Neutrophil (primary cell): Measurements from ENCODE around the gene ANK3.

ENCODE experiments used
- H3K27ac ChIP-seq: fragments of 200-600 bp; sonication (generic); 2 replicates; pipeline ENCODE4 v1.5.1; 2016; ENCODE audit warnings: mild to moderate bottlenecking, moderate library complexity
- H3K27me3 ChIP-seq: fragments of 200-600 bp; sonication (generic); 2 replicates; pipeline ENCODE4 v1.6.0; 2016; ENCODE audit warnings: mild to moderate bottlenecking
- H3K36me3 ChIP-seq: fragments of 200-600 bp; sonication (generic); 2 replicates; pipeline ENCODE4 v1.5.1; 2017
- H3K4me1 ChIP-seq, 2 experiments: fragments of 200-600 bp in 1 of 2; sonication (generic) in 1 of 2; 1 replicate in 1 of 2; 2 replicates in 1 of 2; pipeline versions ENCODE4 v1.5.1 to v1.6.1; 2013 to 2016; ENCODE audit warnings: low read depth in 1 of 2, low read length in 1 of 2, mild to moderate bottlenecking in 1 of 2, moderate library complexity in 1 of 2; ENCODE audit not compliant: control insufficient read depth in 1 of 2, insufficient read depth in 1 of 2
- H3K4me3 ChIP-seq, 2 experiments: fragments of 200-600 bp in 1 of 2; sonication (generic) in 1 of 2; 1 replicate in 1 of 2; 2 replicates in 1 of 2; pipeline ENCODE4 v1.5.1; 2013 to 2016; ENCODE audit warnings: low read depth in 1 of 2, low read length in 1 of 2, mild to moderate bottlenecking in 1 of 2, moderate library complexity in 1 of 2
- H3K9me3 ChIP-seq: fragments of 200-600 bp; sonication (generic); 2 replicates; pipeline ENCODE4 v1.5.1; 2016
- TF ChIP-seq, protein P1 (sequence below): fragments of 200-600 bp; sonication (generic); IDR thresholded peaks from 2 replicates; pipeline ENCODE4 v1.5.1; 2016; ENCODE audit warnings: antibody characterized with exemption

Gene ANK3

DNA sequence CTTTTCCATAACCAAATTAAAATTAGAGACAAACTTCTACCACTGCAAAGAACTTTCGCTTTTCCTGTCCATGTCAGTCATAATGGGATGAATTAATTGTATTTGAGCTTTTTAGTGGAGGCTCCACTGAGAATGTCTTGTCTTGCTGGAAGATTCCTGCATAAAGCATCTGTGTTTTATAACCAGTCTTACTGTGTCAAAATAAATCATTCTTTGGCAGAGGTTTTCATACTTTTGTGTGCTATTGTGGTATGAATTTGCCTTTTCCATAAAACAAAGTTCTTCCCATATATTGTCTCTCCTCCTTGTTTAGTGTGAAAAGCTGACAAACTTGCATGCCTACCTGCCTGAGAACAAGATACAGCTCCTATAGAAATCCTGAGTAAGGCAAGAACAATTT is 358.5 kb downstream of the ANK3 start:
- H3K4me1 ChIP-seq, result no peaks in the 10 kb centered on the region
- H3K27ac ChIP-seq, result no peak overlapping the region
- TF ChIP-seq, protein P1, sequence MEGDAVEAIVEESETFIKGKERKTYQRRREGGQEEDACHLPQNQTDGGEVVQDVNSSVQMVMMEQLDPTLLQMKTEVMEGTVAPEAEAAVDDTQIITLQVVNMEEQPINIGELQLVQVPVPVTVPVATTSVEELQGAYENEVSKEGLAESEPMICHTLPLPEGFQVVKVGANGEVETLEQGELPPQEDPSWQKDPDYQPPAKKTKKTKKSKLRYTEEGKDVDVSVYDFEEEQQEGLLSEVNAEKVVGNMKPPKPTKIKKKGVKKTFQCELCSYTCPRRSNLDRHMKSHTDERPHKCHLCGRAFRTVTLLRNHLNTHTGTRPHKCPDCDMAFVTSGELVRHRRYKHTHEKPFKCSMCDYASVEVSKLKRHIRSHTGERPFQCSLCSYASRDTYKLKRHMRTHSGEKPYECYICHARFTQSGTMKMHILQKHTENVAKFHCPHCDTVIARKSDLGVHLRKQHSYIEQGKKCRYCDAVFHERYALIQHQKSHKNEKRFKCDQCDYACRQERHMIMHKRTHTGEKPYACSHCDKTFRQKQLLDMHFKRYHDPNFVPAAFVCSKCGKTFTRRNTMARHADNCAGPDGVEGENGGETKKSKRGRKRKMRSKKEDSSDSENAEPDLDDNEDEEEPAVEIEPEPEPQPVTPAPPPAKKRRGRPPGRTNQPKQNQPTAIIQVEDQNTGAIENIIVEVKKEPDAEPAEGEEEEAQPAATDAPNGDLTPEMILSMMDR, result no peak
- no peaks in the 10 kb centered on the region for H3K9me3 ChIP-seq
- H3K4me3 ChIP-seq, result no peak overlapping the region
- no peaks in the 10 kb centered on the region for H3K36me3 ChIP-seq
- no peaks in the 10 kb centered on the region for H3K27me3 ChIP-seq

DNA sequence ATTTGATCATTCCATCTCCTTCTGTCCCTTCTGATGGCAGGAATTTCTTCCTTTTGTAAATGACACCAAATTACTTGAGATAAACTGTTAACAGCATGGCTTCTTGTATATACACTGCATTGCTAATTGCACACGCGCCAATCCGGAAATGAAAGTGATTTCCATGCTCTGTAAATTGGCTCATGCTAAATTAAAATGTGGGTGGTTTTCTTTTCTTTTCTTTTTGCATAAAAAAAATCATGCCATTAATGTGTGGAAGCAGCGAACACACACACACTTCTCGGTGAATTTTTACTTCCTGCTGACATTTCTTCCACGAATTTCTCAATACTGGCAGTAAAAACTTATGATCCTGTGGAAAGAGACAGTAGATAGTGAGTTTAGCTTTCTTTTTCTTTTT is 360.2 kb downstream of the ANK3 start:
- H3K27ac ChIP-seq, result no peak overlapping the region
- H3K4me3 ChIP-seq, result no peak overlapping the region
- TF ChIP-seq, protein P1, result no peak
- no peaks in the 10 kb centered on the region for H3K4me1 ChIP-seq
- no peaks in the 10 kb centered on the region for H3K27me3 ChIP-seq
- H3K36me3 ChIP-seq, result no peaks in the 10 kb centered on the region
- H3K9me3 ChIP-seq, result no peaks in the 10 kb centered on the region

DNA sequence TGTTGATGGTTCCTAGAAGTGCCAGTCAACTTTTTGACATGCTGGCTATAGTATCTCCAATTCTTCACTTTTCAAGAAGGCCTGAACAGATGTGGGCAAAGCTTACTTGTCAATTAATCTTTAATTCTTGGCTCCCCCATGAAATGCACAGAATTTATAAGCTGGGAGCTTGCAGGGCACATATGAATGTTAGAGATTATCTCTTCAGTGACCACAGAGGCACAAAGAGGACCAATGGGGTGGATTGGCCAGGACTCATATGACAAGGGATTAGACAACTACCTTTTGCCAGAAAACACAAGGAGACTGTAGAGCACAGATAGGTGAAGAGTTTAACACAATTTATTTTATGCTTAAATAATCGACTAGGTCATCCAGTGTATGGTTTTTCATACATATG is 361.6 kb downstream of the ANK3 start:
- TF ChIP-seq, protein P1, result no peak
- H3K27ac ChIP-seq, result no peak overlapping the region
- no peaks in the 10 kb centered on the region for H3K27me3 ChIP-seq
- H3K4me3 ChIP-seq, result no peak overlapping the region
- no peaks in the 10 kb centered on the region for H3K36me3 ChIP-seq
- no peaks in the 10 kb centered on the region for H3K4me1 ChIP-seq
- H3K9me3 ChIP-seq, result no peaks in the 10 kb centered on the region

DNA sequence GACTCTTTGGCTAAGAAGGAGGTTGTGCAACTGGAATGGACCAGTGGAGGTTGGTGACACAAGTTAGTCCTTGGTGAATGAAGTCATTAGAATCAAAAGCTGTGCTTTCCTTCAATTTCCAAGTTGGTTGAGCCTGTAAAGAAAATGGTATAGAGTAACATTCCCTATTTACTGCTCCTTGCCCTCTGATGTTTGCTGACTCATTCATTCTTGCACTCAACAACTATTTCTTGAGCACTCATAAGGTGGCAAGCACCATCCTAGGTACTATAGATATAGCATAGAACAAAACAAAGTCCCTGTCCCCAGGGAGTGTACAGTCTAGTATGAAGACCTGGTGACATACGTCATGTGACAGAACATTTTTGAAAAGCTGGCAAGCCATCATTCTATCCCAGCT is 364.4 kb downstream of the ANK3 start:
- no peaks in the 10 kb centered on the region for H3K27me3 ChIP-seq
- H3K36me3 ChIP-seq, result no peaks in the 10 kb centered on the region
- TF ChIP-seq, protein P1, result no peak
- H3K9me3 ChIP-seq, result no peaks in the 10 kb centered on the region
- no peak overlapping the region for H3K27ac ChIP-seq
- no peaks in the 10 kb centered on the region for H3K4me1 ChIP-seq
- no peak overlapping the region for H3K4me3 ChIP-seq

DNA sequence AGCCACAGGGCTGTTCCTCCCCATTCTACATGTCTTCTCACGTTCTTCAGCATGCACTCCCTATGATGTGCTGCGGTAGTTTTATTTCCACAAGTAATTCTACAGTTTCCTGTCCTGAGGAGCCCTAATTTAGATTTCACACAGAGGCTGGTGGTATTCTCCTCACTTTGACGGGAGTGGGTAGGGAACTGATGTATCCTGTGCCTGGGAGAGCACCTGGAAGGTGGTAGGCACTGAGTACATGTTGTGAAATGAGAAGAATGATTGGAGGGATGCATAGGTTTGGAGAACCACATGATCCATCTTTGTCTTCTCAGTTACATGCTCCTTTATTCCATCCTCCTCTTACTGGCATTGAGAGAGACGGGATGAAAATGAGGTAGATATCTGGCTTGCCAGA is 365.2 kb downstream of the ANK3 start:
- Histone ChIP-seq H3K27me3 (no peaks in the 10 kb centered on the region), H3K36me3 (no peaks in the 10 kb centered on the region), H3K27ac (no peak overlapping the region), H3K4me1 (no peaks in the 10 kb centered on the region), H3K4me3 (no peak overlapping the region), H3K9me3 (no peaks in the 10 kb centered on the region)
- TF ChIP-seq, protein P1, result no peak
